Amygdala (tissue), 56 donors: ENCODE data around the gene PTGER4.
"Not testable (repeated sequence)": the region's sequence is repeated elsewhere in the genome, so short reads cannot be mapped to it uniquely, and the experiment has no call there.

Source experiments
- DNase-seq, 56 donors: peaks; one replicate each; lab custom pipeline; 2025; lab: John Stamatoyannopoulos, UW

Gene PTGER4

GRCh38 chr5:40679913-40680681, at the start of gene PTGER4:
Gene PTGER4 (plus strand): TSS chr5:40679915. CDS start chr5:40680994, 1,079 bp downstream.
- DNase-seq = peak in 1 of 56 donors; percentile 38

- DNase-seq = no peak
Measured at GRCh38 chr5:40630126-40630525, 49.6 kb upstream of the PTGER4 start.

GRCh38 chr5:40631236-40631635, 48.5 kb upstream of the PTGER4 start:
- no peak for DNase-seq

- DNase-seq = no peak
Measured at GRCh38 chr5:40634154-40634553, 45.6 kb upstream of the PTGER4 start.

GRCh38 chr5:40634593-40634992, 45.1 kb upstream of the PTGER4 start:
- DNase-seq = no peak

- not testable (repeated sequence) for DNase-seq
Measured at GRCh38 chr5:40639531-40639930, 40.2 kb upstream of the PTGER4 start.

- no peak for DNase-seq
Measured at GRCh38 chr5:40646266-40646665, 33.4 kb upstream of the PTGER4 start.

GRCh38 chr5:40648150-40648549, 31.6 kb upstream of the PTGER4 start:
- no peak for DNase-seq

- DNase-seq = no peak
Measured at GRCh38 chr5:40649463-40650030, 30.2 kb upstream of the PTGER4 start.

- no peak for DNase-seq
Measured at GRCh38 chr5:40651201-40651600, 28.5 kb upstream of the PTGER4 start.

- no peak for DNase-seq
Measured at GRCh38 chr5:40652441-40653220, 27.1 kb upstream of the PTGER4 start.

GRCh38 chr5:40653221-40654022, 26.3 kb upstream of the PTGER4 start:
- DNase-seq = no peak

- DNase-seq = no peak
Measured at GRCh38 chr5:40654377-40654991, 25.2 kb upstream of the PTGER4 start.

GRCh38 chr5:40655138-40655537, 24.6 kb upstream of the PTGER4 start:
- DNase-seq = no peak

- DNase-seq = not testable (repeated sequence)
Measured at GRCh38 chr5:40656091-40656490, 23.6 kb upstream of the PTGER4 start.

GRCh38 chr5:40656766-40657165, 22.9 kb upstream of the PTGER4 start:
- no peak for DNase-seq

GRCh38 chr5:40660751-40661150, 19.0 kb upstream of the PTGER4 start:
- no peak for DNase-seq

GRCh38 chr5:40665635-40666298, 13.9 kb upstream of the PTGER4 start:
- DNase-seq = no peak

GRCh38 chr5:40666657-40667056, 13.1 kb upstream of the PTGER4 start:
- DNase-seq = no peak
